ENCODE measurements around the gene SHB.

DNA sequence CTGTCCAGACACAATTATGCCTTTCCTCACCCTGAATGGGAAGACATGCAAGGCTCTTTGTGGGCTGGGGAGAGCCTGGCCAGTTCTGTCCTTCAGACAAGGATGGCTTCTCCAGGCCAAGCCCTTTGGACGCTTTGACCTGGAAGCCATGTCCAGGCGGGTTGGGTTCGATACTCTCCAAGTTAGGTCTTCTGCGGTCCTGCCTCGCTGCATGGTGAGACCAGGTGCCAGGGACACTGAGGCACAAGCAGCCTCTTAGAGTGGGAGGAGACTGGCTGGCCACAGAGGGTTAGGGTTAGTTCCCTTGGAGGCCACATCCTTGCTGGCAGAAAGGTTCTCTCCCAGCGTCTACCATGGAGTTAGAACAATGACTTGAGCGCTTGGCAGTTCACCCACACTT is 67.6 kb downstream of the SHB start:
- no peak for TF ChIP-seq POLR2A (IDR thresholded peaks at IDR 0.05)
- TF ChIP-seq, protein P1, sequence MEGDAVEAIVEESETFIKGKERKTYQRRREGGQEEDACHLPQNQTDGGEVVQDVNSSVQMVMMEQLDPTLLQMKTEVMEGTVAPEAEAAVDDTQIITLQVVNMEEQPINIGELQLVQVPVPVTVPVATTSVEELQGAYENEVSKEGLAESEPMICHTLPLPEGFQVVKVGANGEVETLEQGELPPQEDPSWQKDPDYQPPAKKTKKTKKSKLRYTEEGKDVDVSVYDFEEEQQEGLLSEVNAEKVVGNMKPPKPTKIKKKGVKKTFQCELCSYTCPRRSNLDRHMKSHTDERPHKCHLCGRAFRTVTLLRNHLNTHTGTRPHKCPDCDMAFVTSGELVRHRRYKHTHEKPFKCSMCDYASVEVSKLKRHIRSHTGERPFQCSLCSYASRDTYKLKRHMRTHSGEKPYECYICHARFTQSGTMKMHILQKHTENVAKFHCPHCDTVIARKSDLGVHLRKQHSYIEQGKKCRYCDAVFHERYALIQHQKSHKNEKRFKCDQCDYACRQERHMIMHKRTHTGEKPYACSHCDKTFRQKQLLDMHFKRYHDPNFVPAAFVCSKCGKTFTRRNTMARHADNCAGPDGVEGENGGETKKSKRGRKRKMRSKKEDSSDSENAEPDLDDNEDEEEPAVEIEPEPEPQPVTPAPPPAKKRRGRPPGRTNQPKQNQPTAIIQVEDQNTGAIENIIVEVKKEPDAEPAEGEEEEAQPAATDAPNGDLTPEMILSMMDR (IDR thresholded peaks at IDR 0.05): no peak
